ENCODE data around the gene ADH1B. TPM values are rescaled to one million over a fixed set of nuclear protein-coding genes. Genes with fewer than 3 reads are reported as not detected.

The ADH1B gene
- total and polyA plus RNA-seq, 2 of the 4 experiments (the other 2 are of a cell fraction) = 0.36 to 0.46 TPM

DNA sequence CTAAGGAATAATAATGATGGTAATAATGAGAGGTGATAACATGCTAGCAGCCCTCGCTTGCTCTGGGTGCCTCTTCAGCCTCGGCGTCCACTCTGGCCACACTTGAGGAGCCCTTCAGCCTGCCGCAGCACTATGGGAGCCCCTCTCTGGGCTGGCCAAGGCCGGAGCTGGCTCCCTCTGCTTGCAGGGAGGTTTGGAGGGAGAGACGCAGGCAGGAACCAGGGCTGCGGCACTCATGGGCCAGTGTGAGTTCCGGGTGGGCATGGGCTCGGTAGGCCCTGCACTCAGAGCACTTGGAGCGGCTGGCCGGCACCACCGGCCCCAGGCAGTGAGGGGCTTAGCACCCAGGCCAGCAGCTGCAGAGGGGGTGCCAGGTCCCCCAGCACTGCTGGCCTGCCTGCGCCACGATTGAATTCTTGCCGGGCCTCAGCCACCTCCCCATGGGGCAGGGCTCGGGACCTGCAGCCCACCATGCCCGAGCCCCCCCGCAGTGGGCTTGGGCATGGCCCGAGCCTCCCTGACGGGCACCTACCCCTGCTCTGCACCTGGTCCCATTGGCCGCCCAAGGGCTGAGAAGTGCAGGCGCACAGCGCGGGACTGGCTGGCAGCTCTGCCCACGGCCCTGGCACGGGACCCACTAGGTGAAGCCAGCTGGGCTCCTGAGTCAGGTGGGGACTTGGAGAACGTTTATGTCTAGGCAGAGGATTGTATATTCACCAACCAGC lies 38.4 kb upstream of the ADH1B start:
- Histone ChIP-seq H2BK15ac (ENCODE audit: low read depth, low read length) (no peak overlapping the region), H2BK120ac (ENCODE audit: low read depth, low read length) (no peak overlapping the region), H3K27me3 (ENCODE audit: control insufficient read depth, insufficient read depth, low read length) (no peaks in the 10 kb centered on the region), H3K14ac (replicated peaks; ENCODE audit: low read depth, low read length) (no peak overlapping the region), H4K20me1 (ENCODE audit: insufficient read depth, low read length) (no peaks in the 10 kb centered on the region), H2AK9ac (replicated peaks; ENCODE audit: low read depth, low read length, poor library complexity) (no peak overlapping the region), H3K9me3 (ENCODE audit: control insufficient read depth, insufficient read depth, low read length) (peaks cover 3% of the 10 kb centered on the region; the same call in 1 of the 2 replicates), H3K4me3 (ENCODE audit: insufficient read depth, low read depth, low read length) (no peak overlapping the region), H3K36me3 (ENCODE audit: control insufficient read depth, insufficient read depth, low read length) (no peaks in the 10 kb centered on the region), H3K23ac (ENCODE audit: low read depth, low read length) (no peak overlapping the region), H3K79me1 (ENCODE audit: low read depth in 1 of 2, low read length in 2 of 2) (no peaks in the 10 kb centered on the region), H3K4me2 (ENCODE audit: low read depth, low read length) (no peak overlapping the region), H2AFZ (replicated peaks; ENCODE audit: low read length, poor library complexity) (no peak overlapping the region), H3K27ac (ENCODE audit: insufficient read depth, low read length) (no peak overlapping the region), H3K9me1 (ENCODE audit: insufficient read depth, low read length) (no peaks in the 10 kb centered on the region), H2BK5ac (ENCODE audit: low read depth, low read length, poor library complexity, severe bottlenecking) (no peak overlapping the region), H2BK20ac (ENCODE audit: low read depth, low read length) (no peak overlapping the region), H3K4me1 (ENCODE audit: control insufficient read depth, insufficient read depth, low read length) (peaks cover 3% of the 10 kb centered on the region; the same call in 1 of the 2 replicates), H3K18ac (ENCODE audit: low read depth, low read length) (no peak overlapping the region), H2AK5ac (ENCODE audit: low read depth, low read length) (no peak overlapping the region), H4K5ac (ENCODE audit: low read depth, low read length) (no peak overlapping the region), H4K8ac (ENCODE audit: low read depth in 2 of 2, low read length in 2 of 2) (no peak overlapping the region), H4K91ac (ENCODE audit: insufficient read depth, low read depth, low read length) (no peak overlapping the region), H3K9ac (ENCODE audit: low read depth, low read length) (no peak overlapping the region), H3K4ac (ENCODE audit: low read depth, low read length) (no peak overlapping the region), H3K56ac (ENCODE audit: extremely low read depth, insufficient read depth, low read length) (no peak overlapping the region)
- dilution Hi-C loops (cut with HindIII; ENCODE audit: low sequenced_read_pairs, unreplicated experiment) = no loop called here
- 92% methylated on average over 9 of the region's 27 CpGs; no CpG with 5 or more reads in 1 of the 2 experiments for WGBS, 2 experiments (ENCODE audit: extremely low coverage in 2 of 2, insufficient read length in 1 of 2)
- TF ChIP-seq, protein P1, sequence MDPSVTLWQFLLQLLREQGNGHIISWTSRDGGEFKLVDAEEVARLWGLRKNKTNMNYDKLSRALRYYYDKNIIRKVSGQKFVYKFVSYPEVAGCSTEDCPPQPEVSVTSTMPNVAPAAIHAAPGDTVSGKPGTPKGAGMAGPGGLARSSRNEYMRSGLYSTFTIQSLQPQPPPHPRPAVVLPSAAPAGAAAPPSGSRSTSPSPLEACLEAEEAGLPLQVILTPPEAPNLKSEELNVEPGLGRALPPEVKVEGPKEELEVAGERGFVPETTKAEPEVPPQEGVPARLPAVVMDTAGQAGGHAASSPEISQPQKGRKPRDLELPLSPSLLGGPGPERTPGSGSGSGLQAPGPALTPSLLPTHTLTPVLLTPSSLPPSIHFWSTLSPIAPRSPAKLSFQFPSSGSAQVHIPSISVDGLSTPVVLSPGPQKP (IDR thresholded peaks at IDR 0.05; ENCODE audit: borderline replicate concordance, low read depth, low read length) = no peak
- TF ChIP-seq, protein P2, sequence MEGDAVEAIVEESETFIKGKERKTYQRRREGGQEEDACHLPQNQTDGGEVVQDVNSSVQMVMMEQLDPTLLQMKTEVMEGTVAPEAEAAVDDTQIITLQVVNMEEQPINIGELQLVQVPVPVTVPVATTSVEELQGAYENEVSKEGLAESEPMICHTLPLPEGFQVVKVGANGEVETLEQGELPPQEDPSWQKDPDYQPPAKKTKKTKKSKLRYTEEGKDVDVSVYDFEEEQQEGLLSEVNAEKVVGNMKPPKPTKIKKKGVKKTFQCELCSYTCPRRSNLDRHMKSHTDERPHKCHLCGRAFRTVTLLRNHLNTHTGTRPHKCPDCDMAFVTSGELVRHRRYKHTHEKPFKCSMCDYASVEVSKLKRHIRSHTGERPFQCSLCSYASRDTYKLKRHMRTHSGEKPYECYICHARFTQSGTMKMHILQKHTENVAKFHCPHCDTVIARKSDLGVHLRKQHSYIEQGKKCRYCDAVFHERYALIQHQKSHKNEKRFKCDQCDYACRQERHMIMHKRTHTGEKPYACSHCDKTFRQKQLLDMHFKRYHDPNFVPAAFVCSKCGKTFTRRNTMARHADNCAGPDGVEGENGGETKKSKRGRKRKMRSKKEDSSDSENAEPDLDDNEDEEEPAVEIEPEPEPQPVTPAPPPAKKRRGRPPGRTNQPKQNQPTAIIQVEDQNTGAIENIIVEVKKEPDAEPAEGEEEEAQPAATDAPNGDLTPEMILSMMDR (conservative IDR thresholded peaks at IDR 0.05; ENCODE audit: low read depth, low read length) = no peak
- TF ChIP-seq NFE2L2 (IDR thresholded peaks at IDR 0.05; ENCODE audit: low read depth, low read length) (no peak), BHLHE40 (IDR thresholded peaks at IDR 0.05; ENCODE audit: low read depth, low read length) (no peak), RFX5 (IDR thresholded peaks at IDR 0.05; ENCODE audit: low read depth, low read length) (no peak), POLR2A (IDR thresholded peaks at IDR 0.05; ENCODE audit: low read depth, low read length) (no peak), MXI1 (IDR thresholded peaks at IDR 0.05; ENCODE audit: borderline replicate concordance, low read depth, low read length) (no peak), RAD21 (IDR thresholded peaks at IDR 0.05; ENCODE audit: low read length) (no peak), FOS (IDR thresholded peaks at IDR 0.05; ENCODE audit: low read depth, low read length) (no peak), CEBPB (IDR thresholded peaks at IDR 0.05; ENCODE audit: low read depth, low read length) (no peak), SMC3 (IDR thresholded peaks at IDR 0.05; ENCODE audit: low read depth, low read length) (no peak), MAZ (IDR thresholded peaks at IDR 0.05; ENCODE audit: borderline replicate concordance, low read depth, low read length) (no peak), USF2 (IDR thresholded peaks at IDR 0.05; ENCODE audit: low read depth, low read length) (no peak), RCOR1 (IDR thresholded peaks at IDR 0.05; ENCODE audit: insufficient replicate concordance, low read length) (no peak)
- DNase-seq = no peak
- ChIA-PET CTCF (no interaction called here), POLR2A (ENCODE audit: unreplicated experiment) (no interaction called here)
- intact Hi-C loops (cut with micrococcal nuclease) = no loop called here
- in situ Hi-C loops (cut with MboI; ENCODE audit: low sequenced_read_pairs) = no loop called here
- no TSS peak for BruUV-seq (replicated peaks)
- ATAC-seq (ENCODE audit: low read depth) = no peak
